Thyroid gland (tissue), 4 donors: Measurements from ENCODE around the gene RPP21. TPM values are rescaled to one million over a fixed set of nuclear protein-coding genes. Genes with fewer than 3 reads are reported as not detected.

Experiments used
- DNase-seq, 2 donors: peaks; one replicate each; pipeline ENCODE4 v3.0.0-alpha.2; 2019
- H3K27ac ChIP-seq, 3 donors: fragments of 200-600 bp; sonication (generic); 1 replicate in 2 of 3; 2 replicates in 1 of 3; pipeline ENCODE4 v1.5.1; 2016 to 2019; ENCODE audit warnings: mild to moderate bottlenecking in 1 of 3, moderate library complexity in 1 of 3
- H3K27me3 ChIP-seq: fragments of 200-600 bp; sonication (generic); one replicate; pipeline ENCODE4 v1.5.1; 2019
- H3K36me3 ChIP-seq, 2 donors: fragments of 200-600 bp; sonication (generic); one replicate each; pipeline ENCODE4 v1.5.1; 2016 to 2019
- H3K4me1 ChIP-seq, 2 donors: fragments of 200-600 bp; sonication (generic); one replicate each; pipeline ENCODE4 v1.5.1; 2017 to 2019
- H3K4me3 ChIP-seq, 3 donors: fragments of 200-600 bp; sonication (generic); replicated peaks in 1 of 3; 1 replicate in 2 of 3; 2 replicates in 1 of 3; pipeline ENCODE4 v1.5.1; 2016; ENCODE audit warnings: mild to moderate bottlenecking in 1 of 3
- H3K9me3 ChIP-seq: fragments of 200-600 bp; sonication (generic); one replicate; pipeline ENCODE4 v1.5.1; 2017
- CTCF ChIP-seq, 6 experiments: fragments of 200-600 bp in 3 of 6; fragments of 450-650 bp in 3 of 6; sonication (generic) in 3 of 6; IDR thresholded peaks; one replicate each; pipeline ENCODE4 v1.5.1; 2016 to 2019; ENCODE audit warnings: antibody characterized with exemption in 6 of 6, mild to moderate bottlenecking in 2 of 6, inconsistent platforms in 1 of 6, moderate library complexity in 1 of 6
- POLR2A ChIP-seq, 2 donors: fragments of 450-650 bp; IDR thresholded peaks; one replicate each; pipeline ENCODE4 v1.6.1; 2017; ENCODE audit warnings: antibody characterized with exemption in 2 of 2, mild to moderate bottlenecking in 2 of 2, moderate library complexity in 1 of 2
- WGBS, 2 donors: methylation state at CpG; one replicate each; pipeline ENCODE4 v1.1.5; 2017; 5-methylcytosine and 5-hydroxymethylcytosine counted together
- intact Hi-C: fragments of 100-400 bp; cut with DNase I; formaldehyde crosslinking; loops from one replicate; pipeline ENCODE4 v1.15.1; 2023
- total RNA-seq, 4 donors: library from RNA; depleted of rRNA; stranded (reverse); fragments of >200 nt; gene quantifications; one replicate each; pipeline ENCODE4 v1.2.3, GENCODE V29; 2016

Gene RPP21
- total RNA-seq, 4 donors from 2014 or later = 27.2 to 88.7 (median 60.8) TPM

GRCh38 chr6:30312266-30312665, 32.7 kb upstream of the RPP21 start:
- no peak for DNase-seq
- H3K9me3 ChIP-seq = no peaks in the 10 kb centered on the region
- TF ChIP-seq POLR2A (IDR thresholded peaks at IDR 0.05) = no peak
- TF ChIP-seq CTCF (IDR thresholded peaks at IDR 0.05) = no peak
- H3K36me3 ChIP-seq = no peaks in the 10 kb centered on the region
- H3K4me1 ChIP-seq = no peaks in the 10 kb centered on the region
- 85 to 94% methylated on average over 2 of the region's 2 CpGs for WGBS, 2 donors
- H3K27ac ChIP-seq = no peak overlapping the region
- no peak overlapping the region for H3K4me3 ChIP-seq
- intact Hi-C loops = no loop called here
- no peaks in the 10 kb centered on the region for H3K27me3 ChIP-seq

- H3K4me1 ChIP-seq = no peaks in the 10 kb centered on the region
- intact Hi-C loops = no loop called here
- no peak overlapping the region for H3K27ac ChIP-seq
- WGBS, 2 donors = 92 to 97% methylated on average over 1 of the region's 1 CpG
- H3K27me3 ChIP-seq = no peaks in the 10 kb centered on the region
- no peaks in the 10 kb centered on the region for H3K36me3 ChIP-seq
- TF ChIP-seq POLR2A (IDR thresholded peaks at IDR 0.05) (no peak), CTCF (IDR thresholded peaks at IDR 0.05) (no peak)
- H3K9me3 ChIP-seq = no peaks in the 10 kb centered on the region
- no peak for DNase-seq
- H3K4me3 ChIP-seq = no peak overlapping the region
Observed at GRCh38 chr6:30312676-30313321, 32.2 kb upstream of the RPP21 start.

GRCh38 chr6:30315156-30315555, 29.8 kb upstream of the RPP21 start:
- H3K4me3 ChIP-seq = no peak overlapping the region
- TF ChIP-seq CTCF (IDR thresholded peaks at IDR 0.05) = no peak
- TF ChIP-seq POLR2A (IDR thresholded peaks at IDR 0.05) = no peak
- no peak for DNase-seq
- H3K4me1 ChIP-seq = no peaks in the 10 kb centered on the region
- H3K36me3 ChIP-seq = no peaks in the 10 kb centered on the region
- no peak overlapping the region for H3K27ac ChIP-seq
- intact Hi-C loops = no loop called here
- 98% methylated on average over 3 of the region's 3 CpGs for WGBS, 2 donors
- no peaks in the 10 kb centered on the region for H3K27me3 ChIP-seq
- H3K9me3 ChIP-seq = no peaks in the 10 kb centered on the region

GRCh38 chr6:30317913-30318589, 26.9 kb upstream of the RPP21 start:
- no peak for TF ChIP-seq CTCF (IDR thresholded peaks at IDR 0.05)
- TF ChIP-seq POLR2A (IDR thresholded peaks at IDR 0.05) = no peak
- intact Hi-C loops = no loop called here
- H3K36me3 ChIP-seq = no peaks in the 10 kb centered on the region
- H3K9me3 ChIP-seq = no peaks in the 10 kb centered on the region
- H3K27me3 ChIP-seq = no peaks in the 10 kb centered on the region
- no peak overlapping the region for H3K27ac ChIP-seq
- H3K4me3 ChIP-seq = no peak overlapping the region
- WGBS, 2 donors = 86 to 89% methylated on average over 6 of the region's 6 CpGs
- no peak for DNase-seq
- no peaks in the 10 kb centered on the region for H3K4me1 ChIP-seq

- no peaks in the 10 kb centered on the region for H3K36me3 ChIP-seq
- no peaks in the 10 kb centered on the region for H3K9me3 ChIP-seq
- peaks cover 0 to 7% of the 10 kb centered on the region in 2 donors for H3K4me1 ChIP-seq
- DNase-seq = no peak
- WGBS, 2 donors = 94 to 100% methylated on average over 1 of the region's 1 CpG
- no peak for TF ChIP-seq CTCF (IDR thresholded peaks at IDR 0.05)
- no peak for TF ChIP-seq POLR2A (IDR thresholded peaks at IDR 0.05)
- H3K27me3 ChIP-seq = no peaks in the 10 kb centered on the region
- no peak overlapping the region for H3K4me3 ChIP-seq
- H3K27ac ChIP-seq = no peak overlapping the region
- intact Hi-C loops = no loop called here
Observed at GRCh38 chr6:30319146-30319835, 25.7 kb upstream of the RPP21 start.
